GM12878 (cell line): ENCODE results near the gene MED13L. TPM values are rescaled to one million over a fixed set of nuclear protein-coding genes. Genes with fewer than 3 reads are reported as not detected.

Source experiments
- ATAC-seq: fragments of 200-7000 bp; cut with Tn5 transposase; 3 replicates; pipeline ENCODE4 v1.9.1; 2020; ENCODE audit warnings: mild to moderate bottlenecking, moderate library complexity
- BruUV-seq: library from RNA; stranded (reverse); fragments of 400-500 nt; replicated peaks from 2 replicates; lab custom pipeline; 2021; lab: Mats Ljungman, UMichigan
- CTCF ChIA-PET: fragments of 300-600 bp; sonication (Branson Sonifier 250); formaldehyde crosslinking; extraction: SDS; loops from one replicate; lab custom pipeline; 2021; ENCODE audit warnings: inconsistent platforms; lab: Yijun Ruan, JAX
- POLR2A ChIA-PET: fragments of 350-600 bp; formaldehyde crosslinking; extraction: SDS; loops from one replicate; lab custom pipeline; 2021; ENCODE audit warnings: inconsistent platforms; lab: Charles Lee
- RAD21 ChIA-PET: fragments of 300-600 bp; sonication (Branson Sonifier 250); formaldehyde crosslinking; loops from one replicate; lab custom pipeline; 2023; ENCODE audit warnings: antibody characterized with exemption; ENCODE audit not compliant: unreplicated experiment; lab: Charles Lee
- SMC1A ChIA-PET: fragments of 300-600 bp; sonication (Branson Sonifier 250); formaldehyde crosslinking; loops from one replicate; lab custom pipeline; 2023; ENCODE audit not compliant: unreplicated experiment, uncharacterized antibody; lab: Charles Lee
- DNase-seq: peaks from one replicate; pipeline ENCODE4 v3.0.0-alpha.2; 2011; ENCODE audit warnings: low read depth, low spot score
- FAIRE-seq: peaks from 3 replicates; lab custom pipeline; 2011; peaks lifted over from hg19 to GRCh38; lab: Jason Lieb, UNC
- H2AFZ ChIP-seq: 2 replicates; pipeline ENCODE4 v1.6.0; 2011; ENCODE audit warnings: low read depth, low read length, control low read depth; ENCODE audit not compliant: control insufficient read depth
- H3K27ac ChIP-seq: 2 replicates; pipeline ENCODE4 v1.5.1; 2011; ENCODE audit warnings: control low read depth; ENCODE audit not compliant: control insufficient read depth, insufficient read depth
- H3K27me3 ChIP-seq, 2 experiments: replicated peaks in 1 of 2; 2 replicates each; pipeline versions ENCODE4 v1.6.0 to v1.6.1; 2011; ENCODE audit warnings: low read length in 1 of 2; ENCODE audit not compliant: control insufficient read depth in 2 of 2, insufficient read depth in 2 of 2
- H3K36me3 ChIP-seq, 2 experiments: 2 replicates each; pipeline ENCODE4 v1.5.1; 2011; ENCODE audit warnings: low read length in 1 of 2; ENCODE audit not compliant: control insufficient read depth in 2 of 2, insufficient read depth in 2 of 2
- H3K4me1 ChIP-seq: 2 replicates; pipeline ENCODE4 v1.6.1; 2011; ENCODE audit warnings: mild to moderate bottlenecking, low read length, moderate library complexity, mixed read lengths; ENCODE audit not compliant: control insufficient read depth, insufficient read depth
- H3K4me2 ChIP-seq: 2 replicates; pipeline ENCODE4 v1.6.0; 2011; ENCODE audit warnings: control low read depth; ENCODE audit not compliant: control insufficient read depth, insufficient read depth
- H3K4me3 ChIP-seq: fragments of 200-600 bp; sonication (generic); 2 replicates; pipeline ENCODE4 v1.5.1; 2016
- H3K79me2 ChIP-seq: 2 replicates; pipeline ENCODE4 v1.6.0; 2011; ENCODE audit warnings: low read length; ENCODE audit not compliant: control insufficient read depth, insufficient read depth
- H3K9ac ChIP-seq: 2 replicates; pipeline ENCODE4 v1.8.0; 2011; ENCODE audit warnings: low read length, control low read depth, mixed read lengths; ENCODE audit not compliant: control insufficient read depth, insufficient read depth
- H3K9me3 ChIP-seq: replicated peaks from 3 replicates; pipeline ENCODE4 v1.5.1; 2011; ENCODE audit warnings: mild to moderate bottlenecking, low read length; ENCODE audit not compliant: control insufficient read depth, insufficient read depth
- H4K20me1 ChIP-seq: 2 replicates; pipeline ENCODE4 v1.6.0; 2011; ENCODE audit not compliant: control insufficient read depth, insufficient read depth
- CBFB ChIP-seq: IDR thresholded peaks from 2 replicates; pipeline ENCODE4 v1.6.1; 2016; ENCODE audit warnings: antibody characterized with exemption, low read depth
- CUX1 ChIP-seq: IDR thresholded peaks from 2 replicates; pipeline ENCODE4 v1.6.1; 2012; ENCODE audit warnings: improper control_type of control experiment, low read depth, low read length; ENCODE audit not compliant: insufficient replicate concordance
- ETV6 ChIP-seq, 2 experiments: fragments of 450-650 bp in 1 of 2; IDR thresholded peaks in 1 of 2; conservative IDR thresholded peaks in 1 of 2; 2 replicates each; pipeline ENCODE4 v1.6.1; 2014; ENCODE audit warnings: antibody characterized with exemption in 1 of 2, borderline replicate concordance in 1 of 2, low read depth in 1 of 2, mild to moderate bottlenecking in 1 of 2, moderate library complexity in 1 of 2
- FOS ChIP-seq: IDR thresholded peaks from 3 replicates; pipeline ENCODE4 v1.6.1; 2011; ENCODE audit warnings: borderline replicate concordance; ENCODE audit not compliant: insufficient read length; ENCODE audit errors: extremely low read depth
- NBN ChIP-seq: fragments of 450-650 bp; IDR thresholded peaks from 2 replicates; pipeline ENCODE4 v1.6.1; 2016
- NFIC ChIP-seq: IDR thresholded peaks from 2 replicates; pipeline ENCODE4 v1.6.1; 2012; ENCODE audit warnings: low read depth, mild to moderate bottlenecking, inconsistent platforms, low read length, moderate library complexity
- PAX5 ChIP-seq: IDR thresholded peaks from 2 replicates; pipeline ENCODE4 v1.6.1; 2011; ENCODE audit warnings: low read depth, low read length, borderline replicate concordance
- RB1 ChIP-seq: fragments of 450-650 bp; formaldehyde crosslinking; IDR thresholded peaks from 2 replicates; pipeline ENCODE4 v1.6.1; 2017; ENCODE audit warnings: mild to moderate bottlenecking, borderline replicate concordance
- RCOR1 ChIP-seq: conservative IDR thresholded peaks from 2 replicates; pipeline ENCODE4 v1.6.1; 2012; ENCODE audit warnings: low read depth, low read length, improper control_type of control experiment
- USF1 ChIP-seq: IDR thresholded peaks from 2 replicates; pipeline ENCODE4 v1.6.1; 2011; ENCODE audit warnings: borderline replicate concordance, low read depth, mild to moderate bottlenecking, moderate library complexity, mixed read lengths, low read length; ENCODE audit not compliant: insufficient read depth; ENCODE audit errors: extremely low read length
- ZBTB33 ChIP-seq: fragments of 450-650 bp; IDR thresholded peaks from 2 replicates; pipeline ENCODE4 v1.6.1; 2017; ENCODE audit warnings: mild to moderate bottlenecking
- ZNF622 ChIP-seq: fragments of 450-650 bp; IDR thresholded peaks from 2 replicates; pipeline ENCODE4 v1.6.1; 2017; ENCODE audit warnings: mild to moderate bottlenecking, inconsistent platforms
- WGBS: methylation state at CpG from one replicate; pipeline ENCODE4 v1.1.6; 2016; ENCODE audit warnings: low lambda C conversion rate; ENCODE audit not compliant: insufficient replicate concordance, insufficient coverage; ENCODE audit errors: missing lambda C conversion rate; 5-methylcytosine and 5-hydroxymethylcytosine counted together
- in situ Hi-C: fragments of 300-500 bp; cut with MboI; formaldehyde crosslinking; loops from 9 replicates; pipeline ENCODE4 v1.14.3; 2018; ENCODE audit warnings: mixed read lengths
- intact Hi-C: fragments of 100-400 bp; cut with micrococcal nuclease; formaldehyde crosslinking; loops from one replicate; pipeline ENCODE4 v1.14.2; 2022; ENCODE audit not compliant: unreplicated experiment
- polyA plus RNA-seq, 11 experiments: library from polyadenylated mRNA; depleted of rRNA in 4 of 11; unstranded in 6 of 11; stranded (reverse) in 5 of 11; fragments of >200 nt; fragmentation: Nextera tagmentation in 4 of 11; fragmentation: Illumina TruSeq in 1 of 11; extraction: Ambion mirVana in 4 of 11; extraction: Trizol in 1 of 11; gene quantifications; 1 replicate in 1 of 11; 2 replicates in 10 of 11; pipeline versions ENCODE4 v1.2.1 to v1.2.3, GENCODE V29; 2011 to 2016; ENCODE audit warnings: inconsistent platforms in 2 of 11, missing spikeins in 2 of 11, low read depth in 1 of 11
- total RNA-seq, 4 experiments: library from RNA; depleted of rRNA in 3 of 4; stranded (reverse); fragments of >200 nt in 3 of 4; fragmentation: Illumina TruSeq in 1 of 4; extraction: Trizol in 1 of 4; gene quantifications; 2 replicates each; pipeline versions ENCODE4 v1.2.1 to v1.2.3, GENCODE V29; 2013 to 2021
- TF ChIP-seq, protein P1 (sequence below): IDR thresholded peaks from 2 replicates; pipeline ENCODE4 v1.6.1; 2011; ENCODE audit warnings: borderline replicate concordance, low read depth, mild to moderate bottlenecking, moderate library complexity, low read length; ENCODE audit not compliant: insufficient read depth, poor library complexity, severe bottlenecking

The MED13L gene
- total and polyA plus RNA-seq, 10 of the 15 experiments (the other 5 are each of a cell fraction or from before 2014, with no cell fraction given) = 3.7 to 30.1 (median 9.1) TPM

- TF ChIP-seq, protein P1, sequence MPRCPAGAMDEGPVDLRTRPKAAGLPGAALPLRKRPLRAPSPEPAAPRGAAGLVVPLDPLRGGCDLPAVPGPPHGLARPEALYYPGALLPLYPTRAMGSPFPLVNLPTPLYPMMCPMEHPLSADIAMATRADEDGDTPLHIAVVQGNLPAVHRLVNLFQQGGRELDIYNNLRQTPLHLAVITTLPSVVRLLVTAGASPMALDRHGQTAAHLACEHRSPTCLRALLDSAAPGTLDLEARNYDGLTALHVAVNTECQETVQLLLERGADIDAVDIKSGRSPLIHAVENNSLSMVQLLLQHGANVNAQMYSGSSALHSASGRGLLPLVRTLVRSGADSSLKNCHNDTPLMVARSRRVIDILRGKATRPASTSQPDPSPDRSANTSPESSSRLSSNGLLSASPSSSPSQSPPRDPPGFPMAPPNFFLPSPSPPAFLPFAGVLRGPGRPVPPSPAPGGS = no peak
- TF ChIP-seq CBFB (no peak), NBN (no peak), CUX1 (no peak)
These were observed 211.9 kb downstream of the MED13L start (continued) for GRCh38 chr12:116065606-116066005.

- no peaks in the 10 kb centered on the region for H3K79me2 ChIP-seq
- ATAC-seq (peak; percentile 12; the same call in 2 of the 3 replicates), FAIRE-seq (no peak), DNase-seq (no peak)
- ChIA-PET RAD21 (interaction anchor here (0.7 to 1.0 kb wide), 3 partner anchors 10 to 173 kb away, joined by 3 to 4 read pairs (median 4); no protein-coding TSS in a partner anchor), SMC1A (interaction anchor here (0.8 kb wide), 1 partner anchor 171 kb away, joined by 3 read pairs; no protein-coding TSS in a partner anchor), CTCF (interaction anchor here (0.6 to 0.7 kb wide), 2 partner anchors 8 to 55 kb away, joined by 3 read pairs; no protein-coding TSS in a partner anchor), POLR2A (no interaction called here)
- H3K9me3 ChIP-seq = no peaks in the 10 kb centered on the region
- H3K27me3 ChIP-seq = no peaks in the 10 kb centered on the region
- H3K27ac ChIP-seq = no peak overlapping the region
- intact Hi-C loops = no loop called here
- no peak overlapping the region for H3K4me3 ChIP-seq
- in situ Hi-C loops = no loop called here
- H3K4me1 ChIP-seq = no peaks in the 10 kb centered on the region
- no peaks in the 10 kb centered on the region for H4K20me1 ChIP-seq
- no peak overlapping the region for H2AFZ ChIP-seq
- H3K4me2 ChIP-seq = no peak overlapping the region
- no TSS peak for BruUV-seq
- 53% methylated on average over 4 of the region's 4 CpGs for WGBS
- no peak overlapping the region for H3K9ac ChIP-seq
- no peaks in the 10 kb centered on the region for H3K36me3 ChIP-seq
- TF ChIP-seq USF1 (no peak), FOS (no peak), ETV6 (conservative IDR thresholded peaks at IDR 0.05 in 1 of 2, IDR thresholded peaks at IDR 0.05 in 1 of 2; ENCODE audit: borderline replicate concordance in 1 of 2, low read depth in 1 of 2) (no peak), PAX5 (no peak), NFIC (no peak), ZBTB33 (no peak), RCOR1 (no peak), RB1 (no peak), ZNF622 (no peak)
These were observed 213.0 kb downstream of the MED13L start for GRCh38 chr12:116064493-116064892.
